GM18519 (cell line): Measurements from ENCODE around the gene MPP2.
"Not testable (repeated sequence)": the region's sequence is repeated elsewhere in the genome, so short reads cannot be mapped to it uniquely, and the experiment has no call there.

Experiments used
- ATAC-seq: cut with Tn5 transposase; IDR thresholded peaks from one replicate; pipeline ENCODE4 v1.9.1; 2021; ENCODE audit warnings: mild to moderate bottlenecking, moderate library complexity; ENCODE audit not compliant: unreplicated experiment, low FRiP score

MPP2 gene

DNA sequence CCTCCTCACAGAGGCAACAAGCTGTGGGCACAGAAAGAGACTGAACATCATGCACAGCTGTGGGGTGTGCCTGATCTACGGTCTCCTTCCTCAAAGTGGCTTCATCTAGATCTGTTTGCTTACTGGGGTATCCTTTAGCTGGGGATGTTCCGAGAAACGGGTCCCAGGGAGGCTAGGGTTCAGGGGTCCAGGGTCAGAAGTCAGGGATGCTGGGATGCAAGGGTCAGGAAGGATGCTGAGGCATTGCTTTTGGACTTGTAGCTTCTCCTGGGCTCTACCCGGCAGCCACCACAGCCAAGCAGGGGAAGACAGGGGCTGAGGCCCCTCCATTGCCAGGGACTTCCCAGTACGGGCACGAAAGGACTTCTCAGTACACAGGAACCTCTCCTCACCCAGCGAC is 53.8 kb downstream of the MPP2 start:
- no peak for ATAC-seq

DNA sequence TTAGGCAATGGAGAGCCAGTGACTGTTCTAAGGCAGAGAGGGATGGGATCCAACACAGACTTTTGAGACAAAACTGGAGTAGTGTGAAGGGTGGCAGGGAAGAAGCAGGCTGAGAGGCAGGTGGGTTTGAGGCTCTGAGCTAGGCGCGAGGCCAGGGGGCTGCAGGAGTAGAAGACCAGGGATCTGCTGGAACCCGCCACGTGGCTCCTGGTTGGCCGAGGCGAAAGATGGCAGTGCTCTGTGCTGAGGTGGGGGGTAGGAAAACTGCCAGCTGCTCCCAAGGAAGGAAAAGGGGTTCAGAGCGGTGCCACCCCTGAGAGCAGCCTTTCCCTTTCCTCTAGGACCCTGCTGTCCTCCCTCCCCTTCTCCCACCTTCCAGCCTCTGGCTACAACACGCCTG is 54.8 kb downstream of the MPP2 start:
- no peak for ATAC-seq

DNA sequence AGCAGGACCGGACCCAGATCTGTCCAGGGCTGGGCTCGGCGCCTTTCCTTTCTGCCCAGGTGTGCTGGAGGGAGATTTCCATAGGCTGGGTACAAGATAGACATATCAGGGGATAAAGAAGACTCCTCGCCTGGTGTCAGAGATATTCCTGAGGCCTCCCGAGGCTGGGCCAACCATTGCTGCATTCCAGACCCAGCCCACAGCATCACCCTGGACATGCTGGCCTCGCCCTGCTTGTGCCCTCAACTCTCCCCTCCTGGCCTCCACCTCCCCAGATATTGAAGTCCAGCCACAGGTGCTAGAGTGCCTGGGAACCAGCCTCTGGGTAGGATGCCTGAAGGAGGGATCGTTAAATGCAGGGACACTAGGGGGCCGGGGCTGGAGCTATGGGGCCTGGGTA is 58.2 kb downstream of the MPP2 start:
- no peak for ATAC-seq

DNA sequence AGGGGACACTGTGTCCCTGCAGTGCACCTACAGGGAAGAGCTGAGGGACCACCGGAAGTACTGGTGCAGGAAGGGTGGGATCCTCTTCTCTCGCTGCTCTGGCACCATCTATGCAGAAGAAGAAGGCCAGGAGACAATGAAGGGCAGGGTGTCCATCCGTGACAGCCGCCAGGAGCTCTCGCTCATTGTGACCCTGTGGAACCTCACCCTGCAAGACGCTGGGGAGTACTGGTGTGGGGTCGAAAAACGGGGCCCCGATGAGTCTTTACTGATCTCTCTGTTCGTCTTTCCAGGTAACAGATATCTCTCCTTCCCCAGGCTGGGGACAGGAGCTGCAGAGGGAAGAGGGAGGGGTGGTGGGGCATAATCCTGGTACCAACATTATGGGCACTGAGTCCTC is 58.7 kb downstream of the MPP2 start:
- ATAC-seq = no peak

DNA sequence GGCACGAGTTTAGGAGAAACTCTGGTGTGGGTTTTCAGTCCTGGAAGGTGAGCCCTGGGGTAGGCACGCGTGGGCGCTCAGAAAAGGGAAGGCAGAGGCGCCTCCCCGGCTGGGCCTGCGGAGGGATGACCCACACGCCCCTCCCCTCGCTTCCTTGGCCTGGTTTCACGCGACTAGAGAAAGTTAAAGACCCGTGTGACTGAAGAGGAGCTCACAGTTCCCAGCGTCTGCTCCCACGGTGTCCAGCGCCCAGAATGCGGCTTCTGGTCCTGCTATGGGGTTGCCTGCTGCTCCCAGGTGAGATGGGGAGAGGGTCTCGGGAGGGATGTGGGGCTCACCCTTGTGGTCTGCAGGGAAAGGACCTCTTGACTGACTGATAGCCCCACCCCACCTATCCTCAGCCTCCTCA is 60.4 kb downstream of the MPP2 start, which contains the start of gene CD300LG:
CD300LG (plus strand) TSS at position 214 of the 409 bp plus-strand sequence; CDS start at position 255, 41 bp downstream.
- ATAC-seq = no peak

DNA sequence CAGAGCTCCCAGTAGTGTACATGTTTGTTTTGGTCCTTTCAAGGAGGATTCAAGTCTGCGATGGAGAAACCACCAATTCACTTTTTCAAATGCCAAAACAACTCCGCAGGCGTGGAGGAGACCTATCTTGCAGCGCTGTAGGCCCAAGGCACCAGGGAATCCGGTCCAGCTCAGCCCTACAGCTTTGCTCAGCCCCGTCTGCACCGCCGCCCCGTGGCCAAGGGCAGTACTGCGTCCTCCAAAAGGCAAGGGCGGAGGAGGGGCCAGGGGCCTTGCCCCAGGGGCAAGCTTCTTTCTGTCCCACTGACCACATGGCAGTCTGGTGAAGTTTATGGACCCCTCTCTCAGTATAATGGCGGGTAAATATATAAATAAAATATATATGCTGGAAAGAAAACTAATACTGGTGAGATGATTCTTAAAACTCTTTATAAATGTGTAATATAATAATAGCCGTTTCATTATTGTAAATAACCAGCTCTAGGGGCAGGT is 61.1 kb downstream of the MPP2 start:
- ATAC-seq = no peak

DNA sequence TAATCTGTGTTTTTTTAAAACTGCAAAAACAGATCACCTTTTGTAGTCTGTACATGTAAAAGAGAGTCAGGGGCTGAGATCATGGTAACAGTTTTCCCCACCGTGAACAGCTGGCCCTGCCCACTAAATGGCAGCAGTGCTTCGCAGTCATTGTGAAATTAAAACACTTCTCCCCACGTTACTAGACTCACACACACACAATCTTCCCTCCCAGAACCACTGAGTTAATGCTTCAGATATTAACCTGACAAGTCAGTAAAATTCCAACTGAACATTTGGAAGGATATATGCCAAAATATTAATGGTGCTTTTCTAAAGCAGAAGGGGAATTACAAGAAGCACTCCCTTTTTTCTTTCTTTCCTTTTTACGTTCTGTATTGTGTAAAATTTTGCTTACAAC is 61.6 kb downstream of the MPP2 start:
- ATAC-seq = no peak

DNA sequence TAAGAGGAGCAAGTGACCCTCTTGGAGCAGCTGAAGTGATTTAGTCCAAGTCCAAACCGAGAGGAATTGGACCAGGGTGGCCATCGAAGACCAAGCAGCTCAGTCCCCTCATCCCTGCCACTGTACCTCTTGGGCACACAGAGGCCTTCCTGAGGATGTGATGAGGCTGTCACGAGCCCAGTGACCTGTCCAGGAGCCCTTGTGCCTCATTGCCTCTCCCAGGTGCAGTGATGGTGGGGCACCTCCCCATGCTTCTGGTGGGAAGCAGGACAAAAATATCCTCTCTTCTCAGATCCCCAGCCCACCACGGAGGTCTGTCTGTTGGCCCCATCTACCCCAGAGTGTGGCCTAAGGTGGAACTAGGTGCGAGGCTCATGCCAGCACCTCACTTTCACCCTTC is 63.1 kb downstream of the MPP2 start:
- no peak for ATAC-seq

DNA sequence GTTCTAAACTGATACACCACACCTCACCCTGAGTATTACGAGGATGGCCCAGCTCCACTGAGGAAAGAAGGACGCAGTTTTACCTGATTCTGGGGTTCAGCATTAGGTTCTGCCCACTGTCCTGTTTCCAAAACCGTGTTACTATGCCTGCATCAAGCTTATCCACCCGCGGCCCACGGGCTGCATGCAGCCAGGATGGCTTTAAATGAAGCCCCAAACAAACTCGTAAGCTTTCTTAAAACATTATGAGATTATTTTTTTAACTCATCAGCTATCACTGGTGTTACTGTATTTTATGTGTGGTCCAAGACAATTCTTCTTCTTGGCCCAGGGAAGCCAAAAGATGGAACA is 64.4 kb downstream of the MPP2 start:
- ATAC-seq = no peak

DNA sequence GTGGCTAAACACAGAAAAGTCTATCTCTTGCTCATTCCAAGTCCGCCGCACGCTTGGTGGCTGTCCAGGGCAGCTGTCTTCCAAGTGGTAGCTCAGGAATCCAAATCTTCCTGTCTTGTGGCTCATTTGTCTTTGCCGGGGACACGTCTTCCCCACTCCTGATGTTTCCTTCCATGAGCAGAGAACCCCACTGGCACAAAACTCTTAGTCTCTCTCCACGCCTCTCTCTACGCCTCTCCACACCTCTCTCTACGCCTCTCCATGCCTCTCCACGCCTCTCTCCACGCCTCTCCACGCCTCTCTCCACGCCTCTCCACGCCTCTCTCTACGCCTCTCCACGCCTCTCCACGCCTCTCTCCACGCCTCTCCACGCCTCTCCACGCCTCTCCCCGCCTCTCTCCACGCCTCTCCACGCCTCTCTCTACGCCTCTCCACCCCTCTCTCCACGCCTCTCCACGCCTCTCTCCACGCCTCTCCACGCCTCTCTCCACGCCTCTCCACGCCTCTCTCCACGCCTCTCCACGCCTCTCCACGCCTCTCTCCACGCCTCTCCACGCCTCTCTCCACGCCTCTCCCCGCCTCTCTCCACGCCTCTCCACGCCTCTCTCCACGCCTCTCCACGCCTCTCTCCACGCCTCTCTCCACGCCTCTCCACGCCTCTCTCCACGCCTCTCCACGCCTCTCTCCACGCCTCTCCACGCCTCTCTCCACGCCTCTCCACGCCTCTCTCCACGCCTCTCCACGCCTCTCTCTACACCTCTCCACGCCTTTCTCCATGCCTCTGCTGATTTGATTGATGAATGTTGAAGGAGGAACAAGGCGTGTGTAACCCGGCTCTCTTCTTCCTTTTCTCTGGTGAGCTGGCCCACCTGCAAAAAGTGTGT is 65.0 kb downstream of the MPP2 start:
- not testable (repeated sequence) for ATAC-seq

DNA sequence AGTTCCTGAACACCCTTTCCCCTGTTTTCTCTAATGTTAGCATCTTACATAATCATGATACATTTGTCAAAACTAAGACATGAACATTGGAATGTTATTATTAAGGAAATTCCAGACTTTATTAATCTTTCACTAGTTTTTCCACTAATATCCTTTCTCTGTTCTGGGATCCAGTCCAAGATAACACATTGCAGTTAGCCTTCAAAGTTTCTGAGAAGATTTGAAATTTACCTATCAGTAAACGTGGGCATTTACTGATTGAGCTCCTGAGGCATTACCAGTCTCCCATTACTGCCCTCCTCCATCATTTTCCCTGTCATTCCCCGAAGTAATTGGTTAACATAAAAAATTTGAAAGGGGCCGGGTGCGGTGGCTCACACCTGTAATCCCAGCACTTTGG is 66.1 kb downstream of the MPP2 start:
- no peak for ATAC-seq

DNA sequence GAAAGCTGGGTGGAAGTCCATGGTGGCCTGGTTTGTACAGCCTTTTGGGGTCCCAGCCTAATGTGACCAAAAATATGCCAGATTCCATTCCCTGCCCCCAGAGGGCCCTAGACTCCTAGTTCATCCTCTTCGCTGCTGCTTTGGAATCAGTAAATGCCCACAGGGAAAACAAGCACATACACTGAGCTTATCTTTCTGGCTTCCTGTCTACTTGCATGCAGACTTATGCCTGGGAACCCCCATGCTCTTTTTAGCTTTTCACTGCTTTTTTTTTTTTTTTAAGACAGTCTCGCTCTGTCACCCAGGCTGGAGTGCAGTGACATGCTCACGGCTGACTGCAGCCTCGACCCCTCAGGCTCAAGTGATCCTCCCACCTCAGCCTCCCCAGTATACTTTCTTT is 66.5 kb downstream of the MPP2 start:
- no peak for ATAC-seq

DNA sequence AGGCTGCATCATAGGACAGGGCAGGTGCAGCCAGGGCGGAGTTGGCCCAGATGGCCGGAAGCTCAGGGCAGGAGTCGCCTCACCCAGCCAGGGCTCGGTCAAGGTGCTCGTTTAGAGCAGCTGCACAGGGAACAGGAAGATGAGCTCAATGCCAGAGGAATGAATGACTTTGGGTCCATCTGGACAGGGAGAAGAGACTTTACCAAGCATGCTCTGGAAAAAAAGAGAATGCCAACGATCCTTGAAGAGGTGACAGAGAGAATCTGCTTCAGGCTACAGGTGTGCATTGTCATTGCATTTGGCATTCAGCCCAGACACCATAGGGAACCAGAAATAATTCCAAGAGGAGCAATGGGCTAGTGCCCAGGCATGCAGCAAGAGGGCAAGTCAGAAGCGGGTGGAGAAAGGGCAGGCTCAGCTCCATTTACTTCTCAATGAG is 67.6 kb downstream of the MPP2 start:
- no peak for ATAC-seq

DNA sequence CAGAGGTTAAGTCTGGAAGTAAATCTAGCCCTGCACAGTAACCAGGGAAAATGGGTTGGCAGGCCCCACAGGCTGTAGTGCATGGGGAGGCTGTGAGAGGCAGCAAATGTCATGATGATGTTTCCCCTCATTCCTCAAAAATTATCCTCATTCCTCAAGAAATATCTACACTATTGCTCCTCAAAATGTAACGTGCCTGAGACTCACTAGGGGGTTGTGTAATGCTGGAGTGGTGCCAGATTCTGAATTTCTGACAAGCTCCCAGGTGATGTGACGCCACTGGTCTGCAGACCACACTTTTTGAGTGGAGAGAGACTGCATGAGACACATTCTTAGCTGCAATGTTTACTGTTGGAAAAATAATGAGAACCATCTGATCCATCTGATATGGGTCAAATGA is 73.2 kb downstream of the MPP2 start:
- ATAC-seq = no peak

DNA sequence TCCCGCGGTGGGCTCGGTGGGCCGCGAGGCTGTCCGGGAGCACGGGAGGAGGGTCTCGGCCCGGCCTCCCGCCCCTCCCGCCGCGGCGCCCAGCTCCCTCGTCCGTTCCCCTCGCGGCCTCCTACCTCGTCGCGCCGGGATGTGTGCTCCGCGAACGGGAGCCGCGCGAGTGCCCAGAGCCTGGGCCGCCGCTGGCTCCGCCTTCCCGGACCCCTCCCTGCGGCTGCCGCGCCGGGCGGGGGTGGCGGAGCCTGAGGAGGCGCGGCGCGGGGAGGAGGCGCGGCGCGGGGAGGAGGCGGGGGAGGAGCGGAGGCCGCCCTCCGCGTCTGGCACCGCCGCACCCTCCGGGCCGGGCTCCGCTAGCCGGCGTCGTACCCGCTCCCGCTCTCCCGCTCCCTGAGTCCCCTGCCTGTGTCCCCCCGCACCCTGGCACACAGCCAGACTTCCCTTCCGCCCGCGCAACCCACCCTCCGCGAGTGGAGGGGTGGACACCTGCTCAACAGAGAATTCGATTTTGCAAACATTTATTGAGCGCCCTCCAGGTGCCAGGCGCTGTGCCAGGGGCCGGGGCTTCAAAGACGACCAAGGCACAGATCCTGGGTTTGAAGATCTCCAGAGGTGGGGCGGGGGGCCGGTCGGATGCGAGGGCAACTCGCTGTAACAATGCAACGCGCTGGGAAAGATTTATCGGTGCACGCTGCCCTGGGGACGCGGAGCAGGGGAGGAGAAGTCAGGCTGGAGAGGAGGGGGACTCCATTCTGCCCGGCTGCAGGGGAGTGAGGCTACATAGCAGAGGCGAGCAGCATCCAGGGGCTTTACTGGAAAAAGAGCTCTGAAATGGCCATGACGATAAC is 74.1 kb downstream of the MPP2 start, which contains the start of gene MPP3:
MPP3 (minus strand) TSS at position 171 of the 854 bp plus-strand sequence. CDS start 1,240 bp downstream, outside the sequence.
- no peak for ATAC-seq

DNA sequence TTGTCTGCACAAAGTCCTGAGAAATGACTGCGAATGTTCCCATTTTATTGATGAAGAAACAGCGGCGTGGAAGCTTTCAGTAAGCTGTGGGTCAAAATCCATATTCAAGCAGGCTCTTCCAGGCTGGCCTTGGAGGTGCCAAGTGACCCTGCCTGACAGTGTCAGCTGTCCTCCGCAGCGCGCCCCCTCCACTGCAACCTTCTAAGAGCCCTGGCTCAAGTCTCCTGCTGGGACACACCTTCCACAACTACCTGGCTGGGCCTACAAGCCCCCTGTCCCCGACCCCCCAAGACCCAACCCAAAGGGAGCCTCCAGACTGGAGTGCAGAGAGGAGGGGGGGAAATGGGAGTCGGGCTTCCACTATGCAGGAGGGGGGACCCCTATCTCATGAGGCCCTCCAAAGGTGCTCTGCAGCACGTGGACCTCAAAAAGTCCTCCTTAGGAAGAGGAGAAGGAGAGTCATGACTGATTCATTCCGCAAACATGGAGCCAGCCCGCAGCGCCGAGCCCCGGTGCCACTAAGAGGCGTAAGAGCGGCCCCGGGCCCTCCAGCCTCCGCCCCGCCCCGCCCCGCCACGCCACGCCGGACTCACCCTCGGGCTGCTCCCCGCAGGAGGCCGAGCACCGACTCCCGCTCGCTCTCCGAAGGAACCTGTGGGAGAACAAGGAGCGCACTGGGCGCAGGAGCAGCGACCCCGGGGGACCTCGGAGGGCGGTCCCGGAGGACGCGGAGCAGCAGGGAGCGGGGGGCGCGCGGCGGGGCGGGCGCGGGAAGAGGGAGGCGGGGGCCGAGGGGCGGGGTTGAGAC is 75.0 kb downstream of the MPP2 start:
- no peak for ATAC-seq

DNA sequence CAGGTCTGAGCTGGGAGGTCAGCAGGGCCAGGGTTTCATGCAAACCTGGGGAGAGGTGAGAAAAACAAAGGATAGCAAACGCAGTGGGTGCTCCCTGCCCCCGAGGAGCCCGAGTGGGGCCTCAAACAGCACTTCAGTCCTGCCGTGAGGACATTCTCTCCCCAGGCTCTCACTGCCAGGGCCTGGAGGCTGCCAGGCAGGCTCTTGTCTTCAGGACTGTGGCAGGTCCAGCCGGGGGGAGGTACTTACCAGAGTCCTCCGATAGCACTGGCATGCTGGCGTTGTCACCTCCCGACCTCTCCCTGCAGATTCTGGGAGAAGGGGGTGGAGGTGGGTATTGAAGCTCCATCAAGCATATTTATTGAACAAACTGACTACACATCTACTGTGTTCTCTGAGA is 75.7 kb downstream of the MPP2 start:
- no peak for ATAC-seq

DNA sequence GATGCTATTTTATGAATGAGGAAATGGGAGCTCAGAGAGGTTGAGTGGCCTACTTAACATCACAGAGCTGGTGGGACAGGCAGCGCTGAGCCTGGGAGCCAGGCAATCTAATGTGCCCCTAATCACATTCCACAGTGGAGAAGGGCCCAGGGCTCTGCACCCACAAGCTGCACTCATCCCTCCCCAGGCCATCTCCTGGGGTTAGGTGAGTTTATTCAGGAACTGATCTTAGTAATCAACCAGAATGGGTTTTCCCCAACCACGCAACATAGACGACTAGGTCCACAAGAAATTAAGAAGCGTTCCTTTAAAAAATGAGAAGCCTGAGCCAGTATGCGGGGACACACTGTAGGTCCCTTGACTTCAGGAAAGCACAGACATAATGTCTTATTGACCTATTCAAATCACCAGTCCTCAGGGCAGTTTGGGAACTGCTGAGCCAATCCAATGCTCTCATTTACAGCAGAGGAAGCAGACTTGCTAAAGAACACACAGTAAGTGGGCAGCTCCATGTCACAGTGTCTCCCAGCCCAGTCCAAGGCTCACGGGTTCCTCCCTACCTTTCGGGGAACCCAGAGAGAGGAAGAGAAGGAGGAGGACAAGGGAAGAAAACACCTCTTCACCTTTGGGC is 76.7 kb downstream of the MPP2 start:
- ATAC-seq = no peak

DNA sequence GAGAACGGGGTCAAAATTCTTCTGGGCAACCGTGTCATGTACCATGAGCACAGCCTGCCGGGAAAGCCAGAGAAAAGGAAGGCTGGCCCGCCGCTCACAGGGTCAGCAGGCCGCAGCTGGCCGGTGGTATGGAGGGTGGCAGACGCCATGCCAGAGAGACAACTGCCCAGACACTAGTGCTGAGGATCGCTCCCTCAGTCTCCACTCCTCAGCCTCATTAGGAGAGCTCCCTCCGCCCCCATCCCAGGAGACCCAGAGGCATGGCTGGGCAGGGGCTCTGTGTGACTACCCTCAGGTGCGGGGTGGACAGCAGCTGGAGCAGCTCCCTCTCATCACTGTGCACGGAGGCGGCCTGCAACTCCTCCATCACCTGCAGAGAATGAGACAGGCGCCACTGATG is 77.6 kb downstream of the MPP2 start:
- no peak for ATAC-seq

DNA sequence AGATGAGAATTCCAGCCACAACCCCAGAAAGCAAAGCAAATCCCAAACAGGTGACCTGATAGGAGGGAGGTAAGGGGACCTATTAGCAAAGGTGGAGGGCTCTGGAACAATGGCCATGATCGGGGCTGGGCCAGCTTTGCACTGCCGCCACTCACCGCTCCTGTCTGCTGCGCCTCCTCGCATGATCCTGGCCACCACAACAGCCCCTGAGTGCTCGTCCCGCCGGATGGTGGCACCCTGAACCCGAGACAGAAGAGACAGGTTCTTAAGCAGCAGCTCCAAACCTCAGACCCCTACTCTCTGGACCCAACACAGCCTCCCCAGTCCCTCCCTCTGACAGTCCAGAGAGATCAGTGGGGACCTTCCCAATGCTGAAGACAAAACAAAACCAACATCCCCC is 79.7 kb downstream of the MPP2 start:
- ATAC-seq = no peak
